ENCODE data around the gene CNOT3.

The CNOT3 gene

GRCh38 chr19:54123682-54124081, 13.9 kb upstream of the CNOT3 start:
- no peak for DNase-seq

GRCh38 chr19:54124393-54124792, 13.2 kb upstream of the CNOT3 start:
- no peak for DNase-seq

- no peak for DNase-seq
Measured at GRCh38 chr19:54125713-54126112, 11.8 kb upstream of the CNOT3 start.

- DNase-seq, result no peak
Measured at GRCh38 chr19:54127688-54128440, 9.7 kb upstream of the CNOT3 start.

GRCh38 chr19:54128441-54128725, 9.2 kb upstream of the CNOT3 start:
- no peak for DNase-seq

- DNase-seq, result no peak
Measured at GRCh38 chr19:54128796-54129616, 8.6 kb upstream of the CNOT3 start.

GRCh38 chr19:54129617-54129996, 8.0 kb upstream of the CNOT3 start:
- DNase-seq, result no peak

GRCh38 chr19:54133312-54133956, 4.1 kb upstream of the CNOT3 start:
- no peak for DNase-seq

GRCh38 chr19:54133957-54134590, 3.5 kb upstream of the CNOT3 start:
- DNase-seq, result no peak

GRCh38 chr19:54136086-54136863, 1.3 kb upstream of the CNOT3 start:
- no peak for DNase-seq

- DNase-seq, result peak; percentile 100
Measured at GRCh38 chr19:54136864-54137698, 481 bp upstream of the CNOT3 start.

- no peak for DNase-seq
Measured at GRCh38 chr19:54138489-54139256, 1.1 kb downstream of the CNOT3 start.

GRCh38 chr19:54141356-54141755, 3.8 kb downstream of the CNOT3 start:
- DNase-seq, result no peak

GRCh38 chr19:54142166-54142780, 4.7 kb downstream of the CNOT3 start:
- DNase-seq, result no peak

GRCh38 chr19:54145541-54146158, 8.1 kb downstream of the CNOT3 start:
- DNase-seq, result no peak

- DNase-seq, result no peak
Measured at GRCh38 chr19:54147676-54148075, 10.1 kb downstream of the CNOT3 start.

- no peak for DNase-seq
Measured at GRCh38 chr19:54148158-54148557, 10.6 kb downstream of the CNOT3 start.

GRCh38 chr19:54149021-54149812, 11.7 kb downstream of the CNOT3 start:
- no peak for DNase-seq

- DNase-seq, result no peak
Measured at GRCh38 chr19:54151362-54152035, 13.9 kb downstream of the CNOT3 start.

Measured in CD4-positive, alpha-beta T cell treated with Interleukin-17A for 1 hour (primary cell).